MM.1S (cell line): ENCODE measurements around the gene TRUB2.

ENCODE experiments used
- CTCF ChIP-seq: fragments of 300-600 bp; sonication (generic); IDR thresholded peaks from 2 replicates; pipeline ENCODE4 v1.5.1; 2016; ENCODE audit warnings: antibody characterized with exemption, low read length, mixed read lengths
- EZH2 ChIP-seq: fragments of 300-600 bp; sonication (generic); optimal IDR thresholded peaks from 2 replicates; pipeline ENCODE3; 2017; ENCODE audit warnings: low read depth, mild to moderate bottlenecking, antibody characterized with exemption, low read length, mixed read lengths

GRCh38 chr9:128349772-128350171 is 27.5 kb upstream of the TRUB2 start:
- TF ChIP-seq CTCF = no peak
- no peak for TF ChIP-seq EZH2
